Stimulated activated CD4-positive, alpha-beta T cell treated with anti-CD3 and anti-CD28 coated beads, Interleukin-15, amount 100 ng/mL, for 1 hour (primary cell): Measurements from ENCODE around the gene RPL10.

ENCODE experiments used
- DNase-seq, 2 donors: peaks; one replicate each; pipeline ENCODE4 v3.0.0-alpha.2; 2020; ENCODE audit warnings: low read depth in 1 of 2, low spot score in 1 of 2

The RPL10 gene

DNA sequence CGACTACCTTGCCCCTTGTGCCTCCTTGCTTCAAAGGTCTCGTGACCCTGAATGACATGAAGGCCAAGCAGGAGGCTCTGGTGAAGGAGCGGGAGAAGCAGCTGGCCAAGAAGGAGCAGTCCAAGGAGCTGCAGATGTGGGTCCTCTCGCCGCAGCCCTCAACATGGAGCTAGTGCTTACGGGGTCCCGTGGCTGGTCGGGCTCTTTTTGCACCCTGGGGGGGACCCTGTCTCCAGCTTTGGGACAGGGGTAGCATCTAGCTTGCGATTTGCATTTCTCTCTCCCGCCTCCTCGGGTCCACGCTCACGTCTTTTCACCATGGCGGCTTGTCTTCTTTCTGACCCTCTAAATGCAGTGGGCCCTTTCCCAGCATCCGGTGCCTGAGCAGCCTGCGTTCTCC, 47.6 kb downstream of the RPL10 start:
- DNase-seq, result no peak

DNA sequence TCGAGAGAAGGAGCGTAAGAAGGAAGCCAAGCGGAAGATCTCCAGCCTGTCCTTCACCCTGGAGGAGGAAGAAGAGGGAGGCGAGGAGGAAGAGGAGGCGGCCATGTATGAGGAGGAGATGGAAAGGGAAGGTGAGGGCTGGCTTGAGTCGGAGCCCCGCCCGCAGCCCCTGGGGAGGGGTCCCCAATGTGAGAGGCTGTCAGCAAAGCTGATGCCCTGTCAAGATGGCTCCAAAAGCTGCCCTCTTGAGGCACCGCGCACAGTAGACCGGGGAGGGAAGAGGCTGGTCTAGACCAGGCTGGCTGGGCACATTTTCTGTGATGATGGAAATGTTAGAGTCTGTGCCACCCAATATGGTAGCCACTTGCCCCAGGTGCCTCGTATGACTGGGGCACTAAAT, 48.3 kb downstream of the RPL10 start:
- DNase-seq, result no peak

DNA sequence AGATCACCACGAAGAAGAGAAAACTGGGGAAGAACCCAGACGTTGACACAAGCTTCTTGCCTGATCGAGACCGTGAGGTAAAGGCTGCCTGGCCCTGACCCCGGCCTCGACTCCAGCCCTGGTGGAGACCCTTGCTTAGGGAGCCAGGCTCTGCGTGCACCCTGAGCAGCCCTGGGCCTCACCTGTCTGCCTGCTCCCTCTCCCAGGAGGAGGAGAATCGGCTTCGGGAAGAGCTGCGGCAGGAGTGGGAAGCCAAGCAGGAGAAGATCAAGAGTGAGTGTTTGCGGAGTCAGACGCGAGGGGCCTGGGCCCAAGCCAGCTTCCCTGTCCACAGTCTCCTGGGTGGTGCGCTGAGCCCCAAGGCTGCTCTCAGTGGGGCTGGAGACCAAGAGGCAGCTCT, 50.3 kb downstream of the RPL10 start:
- DNase-seq, result no peak

DNA sequence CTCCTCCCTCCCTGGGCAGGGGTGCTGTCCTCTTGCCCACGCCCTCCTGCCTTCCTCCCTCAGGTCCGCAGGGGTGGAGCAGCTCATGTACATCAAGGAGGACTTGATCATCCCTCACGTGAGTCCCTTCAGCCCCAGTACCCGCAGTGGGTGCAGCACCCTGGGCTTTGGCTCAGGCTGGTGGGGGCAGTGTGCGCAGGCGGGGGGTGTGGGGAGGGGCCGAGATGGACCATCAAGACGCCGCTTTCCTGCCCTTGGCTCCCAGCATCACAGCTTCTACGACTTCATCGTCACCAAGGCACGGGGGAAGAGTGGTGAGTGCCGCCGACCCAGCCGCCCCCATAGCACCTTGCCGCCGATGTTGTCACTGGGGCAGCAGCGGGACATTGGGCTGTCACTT, 51.4 kb downstream of the RPL10 start:
- DNase-seq, result no peak

DNA sequence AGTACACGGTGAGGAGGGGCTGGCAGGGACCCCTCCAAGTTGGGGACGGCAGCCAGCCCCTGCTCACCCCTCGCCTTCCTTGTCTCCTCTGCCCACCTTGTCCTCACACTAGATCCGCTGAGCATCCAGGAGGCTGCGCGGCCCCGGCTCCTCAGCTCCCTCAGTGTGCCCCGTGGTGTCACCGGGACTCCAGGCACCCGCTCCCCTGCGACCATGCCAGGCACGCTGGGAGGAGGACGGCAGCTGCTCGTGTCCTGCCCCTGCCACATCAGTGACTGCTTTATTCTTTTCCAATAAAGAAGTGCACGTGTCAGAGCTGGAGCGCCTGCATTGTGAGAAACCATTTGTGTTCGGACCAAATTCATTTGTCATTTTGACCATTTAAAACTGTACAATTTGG, 52.1 kb downstream of the RPL10 start:
- no peak for DNase-seq
